HEK293T (cell line): ENCODE data around the gene RANBP3L.

Source experiments
- CTCF ChIA-PET: fragments of 350-600 bp; formaldehyde crosslinking; extraction: SDS; loops from one replicate; lab custom pipeline; 2021; ENCODE audit warnings: antibody characterized with exemption, inconsistent platforms; lab: Yijun Ruan, JAX
- POLR2A ChIA-PET: fragments of 350-600 bp; formaldehyde crosslinking; extraction: SDS; loops from one replicate; lab custom pipeline; 2020; ENCODE audit warnings: antibody characterized with exemption, inconsistent platforms; lab: Yijun Ruan, JAX
- DNase-seq: peaks from one replicate; pipeline ENCODE4 v3.0.0; 2012; ENCODE audit warnings: mixed read lengths; ENCODE audit errors: extremely low spot score
- ARNT ChIP-seq: fragments of 450-650 bp; IDR thresholded peaks from 2 replicates; pipeline ENCODE4 v1.6.1; 2017; ENCODE audit warnings: mild to moderate bottlenecking
- BHLHE40 ChIP-seq: fragments of 450-650 bp; IDR thresholded peaks from 2 replicates; pipeline ENCODE4 v1.6.1; 2016; ENCODE audit warnings: mild to moderate bottlenecking, moderate library complexity, borderline replicate concordance
- CTBP1 ChIP-seq: fragments of 450-650 bp; IDR thresholded peaks from 2 replicates; pipeline ENCODE4 v1.6.1; 2016; ENCODE audit warnings: borderline replicate concordance
- ELF4 ChIP-seq: fragments of 450-650 bp; IDR thresholded peaks from 2 replicates; pipeline ENCODE4 v1.6.1; 2017; ENCODE audit warnings: antibody characterized with exemption
- FOXA1 ChIP-seq: fragments of 450-650 bp; IDR thresholded peaks from 2 replicates; pipeline ENCODE4 v1.6.1; 2016; ENCODE audit warnings: mild to moderate bottlenecking
- FOXK2 ChIP-seq: fragments of 450-650 bp; IDR thresholded peaks from 2 replicates; pipeline ENCODE4 v1.6.1; 2016; ENCODE audit warnings: mild to moderate bottlenecking
- FOXM1 ChIP-seq: fragments of 450-650 bp; IDR thresholded peaks from 2 replicates; pipeline ENCODE4 v1.6.1; 2017; ENCODE audit warnings: mild to moderate bottlenecking, borderline replicate concordance
- HDGF ChIP-seq: fragments of 450-650 bp; IDR thresholded peaks from 2 replicates; pipeline ENCODE4 v1.6.1; 2017; ENCODE audit warnings: antibody characterized with exemption, borderline replicate concordance
- L3MBTL2 ChIP-seq: fragments of 450-650 bp; conservative IDR thresholded peaks from 2 replicates; pipeline ENCODE4 v1.6.1; 2016; ENCODE audit warnings: mild to moderate bottlenecking
- LEF1 ChIP-seq: fragments of 450-650 bp; IDR thresholded peaks from 2 replicates; pipeline ENCODE4 v1.6.1; 2017; ENCODE audit warnings: mild to moderate bottlenecking, borderline replicate concordance
- NFRKB ChIP-seq: fragments of 450-650 bp; IDR thresholded peaks from 2 replicates; pipeline ENCODE4 v1.6.1; 2016; ENCODE audit warnings: mild to moderate bottlenecking, moderate library complexity
- PKNOX1 ChIP-seq: fragments of 450-650 bp; IDR thresholded peaks from 2 replicates; pipeline ENCODE4 v1.6.1; 2016
- SP1 ChIP-seq: fragments of 450-650 bp; IDR thresholded peaks from 2 replicates; pipeline ENCODE4 v1.6.1; 2017
- SUZ12 ChIP-seq: fragments of 450-650 bp; IDR thresholded peaks from 2 replicates; pipeline ENCODE4 v1.6.1; 2016; ENCODE audit warnings: mild to moderate bottlenecking
- TARDBP ChIP-seq: fragments of 450-650 bp; IDR thresholded peaks from 2 replicates; pipeline ENCODE4 v1.6.1; 2016
- ZNF384 ChIP-seq: fragments of 450-650 bp; IDR thresholded peaks from 2 replicates; pipeline ENCODE4 v1.6.1; 2016

The RANBP3L gene

GRCh38 chr5:36217988-36218387, 83.7 kb downstream of the RANBP3L start:
- no peak for DNase-seq
- TF ChIP-seq FOXM1 (no peak), NFRKB (no peak), TARDBP (no peak), LEF1 (no peak), CTBP1 (no peak)
- ChIA-PET CTCF (no interaction called here), POLR2A (interaction anchor here (1.0 kb wide), 1 partner anchor 23 kb away, joined by 3 read pairs; the partner anchor contains the start of gene NADK2)

- ChIA-PET CTCF (no interaction called here), POLR2A (interaction anchor here (1.0 kb wide), 1 partner anchor 24 kb away, joined by 3 read pairs; the partner anchor contains the start of gene NADK2)
- DNase-seq = no peak
- TF ChIP-seq NFRKB (no peak), ZNF384 (no peak), L3MBTL2 (no peak), BHLHE40 (no peak), PKNOX1 (no peak), FOXA1 (no peak), FOXK2 (no peak), TARDBP (no peak), CTBP1 (no peak), SUZ12 (no peak), ELF4 (no peak), FOXM1 (no peak), SP1 (no peak), ARNT (no peak), LEF1 (no peak), HDGF (no peak)
Observed at GRCh38 chr5:36217567-36217966, 84.1 kb downstream of the RANBP3L start.

- TF ChIP-seq L3MBTL2 (no peak), CTBP1 (no peak), ARNT (no peak), LEF1 (no peak), HDGF (no peak), ELF4 (no peak), ZNF384 (no peak)
- DNase-seq = no peak
- ChIA-PET CTCF (interaction anchor here (0.8 to 1.3 kb wide), 3 partner anchors 25 to 90 kb away, joined by 3 read pairs; no protein-coding TSS in a partner anchor), POLR2A (no interaction called here)
Observed at GRCh38 chr5:36215910-36216309, 85.8 kb downstream of the RANBP3L start.

GRCh38 chr5:36214436-36214835, 87.3 kb downstream of the RANBP3L start:
- no peak for DNase-seq
- ChIA-PET CTCF (no interaction called here), POLR2A (no interaction called here)
- TF ChIP-seq FOXA1 (no peak), L3MBTL2 (no peak), SP1 (no peak), BHLHE40 (no peak), PKNOX1 (no peak), ELF4 (no peak), TARDBP (no peak), ZNF384 (no peak), FOXK2 (no peak), SUZ12 (no peak)

- TF ChIP-seq HDGF = no peak
- TF ChIP-seq FOXM1 = no peak
- TF ChIP-seq NFRKB = no peak
- TF ChIP-seq ELF4 = no peak
- TF ChIP-seq BHLHE40 = no peak
- TF ChIP-seq FOXK2 = no peak
- TF ChIP-seq ZNF384 = no peak
- no peak for TF ChIP-seq LEF1
- TF ChIP-seq PKNOX1 = no peak
- TF ChIP-seq SP1 = no peak
- no peak for DNase-seq
- CTCF ChIA-PET = interaction anchor here (0.7 to 1.2 kb wide), 2 partner anchors 12 to 32 kb away, joined by 3 to 4 read pairs; partner anchors contain the start of gene NADK2
Observed at GRCh38 chr5:36209664-36210063, 92.0 kb downstream of the RANBP3L start.

GRCh38 chr5:36208786-36209185, 92.9 kb downstream of the RANBP3L start:
- ChIA-PET POLR2A (interaction anchor here (1.0 kb wide), 1 partner anchor 60 kb away, joined by 3 read pairs; no protein-coding TSS in a partner anchor), CTCF (no interaction called here)
- no peak for DNase-seq
- TF ChIP-seq FOXA1 (no peak), CTBP1 (no peak), SP1 (no peak), ELF4 (no peak), FOXM1 (no peak), TARDBP (no peak), PKNOX1 (no peak), ARNT (no peak), BHLHE40 (no peak), HDGF (no peak), ZNF384 (no peak), LEF1 (no peak), NFRKB (no peak), SUZ12 (no peak), L3MBTL2 (no peak), FOXK2 (no peak)

More at GRCh38 chr5:36209664-36210063, 92.0 kb downstream of the RANBP3L start:
- POLR2A ChIA-PET = no interaction called here
